GM21423 (cell line): ENCODE data around the gene OSBPL10.
"Not testable (repeated sequence)": the region's sequence is repeated elsewhere in the genome, so short reads cannot be mapped to it uniquely, and the experiment has no call there.

Experiments
- ATAC-seq: cut with Tn5 transposase; IDR thresholded peaks from one replicate; pipeline ENCODE4 v1.9.1; 2021; ENCODE audit warnings: mild to moderate bottlenecking, moderate library complexity; ENCODE audit not compliant: unreplicated experiment

The OSBPL10 gene

DNA sequence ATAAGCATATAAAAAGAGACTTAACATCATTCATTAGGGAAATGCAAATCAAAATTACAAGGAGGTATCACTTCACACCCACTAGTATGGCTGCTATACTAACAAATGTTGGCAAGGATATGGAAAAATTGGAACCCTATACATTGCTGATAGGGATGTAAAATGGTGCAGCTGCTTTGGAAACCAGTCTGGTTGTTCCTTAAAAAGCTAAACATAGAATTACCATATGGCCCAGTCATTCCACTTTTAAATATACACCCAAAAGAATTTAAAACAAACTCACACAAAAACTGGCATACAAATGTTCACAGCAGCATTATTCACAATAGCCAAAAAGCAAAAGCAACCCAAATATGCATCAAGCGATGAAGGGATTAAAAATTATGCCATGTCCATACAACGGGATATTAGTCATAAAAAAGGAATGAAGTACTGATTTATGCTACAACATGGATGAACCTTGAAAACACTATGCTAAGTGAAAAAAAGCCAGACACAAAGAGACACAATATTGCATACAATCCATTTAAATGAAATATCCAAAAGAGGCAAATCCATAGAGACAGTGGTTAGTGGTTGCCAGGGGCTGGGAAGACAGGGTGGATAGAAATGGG is 118.3 kb downstream of the OSBPL10 start:
- no peak for ATAC-seq

- no peak for ATAC-seq
Measured at GRCh38 chr3:31861826-31862225, 119.2 kb downstream of the OSBPL10 start.

GRCh38 chr3:31860642-31861041 is 120.4 kb downstream of the OSBPL10 start:
- not testable (repeated sequence) for ATAC-seq

GRCh38 chr3:31859245-31859644 is 121.8 kb downstream of the OSBPL10 start:
- no peak for ATAC-seq

DNA sequence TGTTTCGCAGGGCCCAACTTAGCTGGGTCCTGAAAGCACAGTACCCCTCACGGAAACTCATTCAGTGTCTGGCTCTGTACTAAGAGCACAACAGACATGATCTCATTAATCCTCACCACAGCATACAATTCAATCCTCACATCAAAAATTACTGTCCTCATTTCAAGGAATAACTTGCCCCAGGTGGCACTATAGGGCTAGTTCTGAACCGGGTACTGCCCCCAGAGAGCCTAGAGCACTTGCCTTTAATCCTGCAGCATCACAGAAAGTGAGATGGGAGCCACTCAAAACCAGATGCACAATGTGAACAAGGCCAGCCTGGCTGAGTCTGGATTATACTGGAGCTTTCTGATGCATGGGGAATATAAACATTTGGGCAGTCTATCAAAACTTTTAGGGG is 122.6 kb downstream of the OSBPL10 start:
- no peak for ATAC-seq

DNA sequence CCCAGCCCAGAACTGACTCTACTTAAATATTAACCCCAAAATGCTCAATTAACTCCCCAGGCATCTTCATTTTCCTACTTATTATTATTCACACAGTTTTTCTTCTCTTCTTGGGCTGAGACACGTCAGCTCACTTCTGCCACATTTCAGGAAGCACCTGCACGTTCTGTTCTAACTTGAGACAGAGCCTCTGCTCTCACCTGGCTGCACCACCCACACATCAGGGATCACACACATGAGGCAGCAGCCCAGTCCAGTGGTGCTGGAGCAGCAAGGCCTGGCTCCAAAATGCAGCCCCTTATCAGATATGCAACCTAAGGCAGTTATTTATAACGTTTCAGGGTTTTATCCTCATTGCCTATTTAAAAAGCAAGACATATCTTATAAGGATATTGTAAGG is 127.5 kb downstream of the OSBPL10 start:
- no peak for ATAC-seq

- ATAC-seq = no peak
Measured at GRCh38 chr3:31851278-31851677, 129.8 kb downstream of the OSBPL10 start.

DNA sequence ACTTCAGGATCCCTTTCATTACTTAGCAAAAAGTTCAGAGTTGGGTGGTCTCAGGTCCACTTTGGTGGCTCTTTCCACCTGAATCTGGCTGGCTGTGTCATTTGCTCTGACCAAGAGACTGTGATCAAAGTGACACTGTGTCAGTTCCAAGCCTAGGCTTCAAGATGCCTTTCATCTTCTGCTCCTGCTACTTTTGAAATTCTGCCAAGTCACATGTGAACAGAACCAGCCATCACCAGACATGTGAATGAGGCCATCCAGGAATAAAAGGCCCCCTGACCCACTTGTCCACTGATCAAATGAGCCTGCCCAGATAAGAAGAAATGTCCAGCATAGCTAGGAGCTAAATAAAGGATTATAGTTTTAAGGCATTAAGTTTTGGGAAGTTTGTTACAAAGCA is 132.2 kb downstream of the OSBPL10 start:
- ATAC-seq = no peak

DNA sequence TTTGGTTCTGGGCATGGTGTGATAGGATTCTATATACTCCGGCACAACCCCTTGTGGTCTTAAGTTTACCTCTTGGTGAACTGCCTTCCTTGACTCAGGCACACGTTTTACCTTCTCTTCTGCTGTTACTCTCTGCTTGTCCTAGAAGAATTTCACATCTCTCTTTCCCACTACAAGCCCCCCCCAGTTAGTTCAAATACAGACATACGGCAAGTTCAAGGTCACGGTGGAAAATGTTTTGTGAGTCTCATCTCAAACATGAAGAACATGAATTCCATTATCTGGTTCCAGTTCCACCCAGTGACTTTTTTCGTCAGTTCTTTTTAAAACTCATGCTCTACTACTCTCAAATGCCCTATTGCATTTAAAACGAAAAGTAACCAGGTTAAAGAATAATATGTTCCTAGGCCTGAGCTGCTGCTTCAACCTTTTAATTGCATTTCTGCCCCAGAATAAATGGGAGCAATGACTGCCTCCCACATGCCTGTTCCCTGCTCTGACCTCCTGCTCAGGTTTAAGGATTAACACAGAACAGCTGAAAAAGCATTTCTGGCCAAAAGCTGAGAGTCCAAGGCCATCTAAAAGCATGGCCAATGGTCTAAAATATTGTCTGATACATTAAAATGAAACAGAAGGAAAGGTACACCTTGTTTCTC is 132.8 kb downstream of the OSBPL10 start:
- no peak for ATAC-seq

- no peak for ATAC-seq
Measured at GRCh38 chr3:31847760-31848159, 133.3 kb downstream of the OSBPL10 start.

- no peak for ATAC-seq
Measured at GRCh38 chr3:31841515-31841914, 139.5 kb downstream of the OSBPL10 start.

DNA sequence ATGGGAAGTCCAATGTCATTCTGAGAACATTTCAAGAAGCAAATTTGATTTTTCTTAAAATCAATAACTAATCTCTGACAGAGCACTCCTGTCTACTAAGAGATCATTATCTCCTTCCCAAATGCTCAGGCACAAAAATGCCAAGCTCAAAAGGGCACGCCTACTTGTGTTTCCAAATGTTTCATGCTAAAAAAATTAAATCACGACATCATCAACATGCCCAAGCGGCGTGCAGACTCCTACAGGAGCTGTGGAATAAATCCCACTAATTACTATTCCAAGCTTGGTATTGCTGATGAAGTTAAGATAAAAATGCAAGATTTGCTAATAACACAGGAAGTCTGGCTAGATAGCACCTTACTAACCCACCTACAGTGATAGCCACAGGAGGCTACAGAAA is 140.8 kb downstream of the OSBPL10 start:
- ATAC-seq = no peak

GRCh38 chr3:31839144-31839917 is 141.7 kb downstream of the OSBPL10 start:
- ATAC-seq = no peak

DNA sequence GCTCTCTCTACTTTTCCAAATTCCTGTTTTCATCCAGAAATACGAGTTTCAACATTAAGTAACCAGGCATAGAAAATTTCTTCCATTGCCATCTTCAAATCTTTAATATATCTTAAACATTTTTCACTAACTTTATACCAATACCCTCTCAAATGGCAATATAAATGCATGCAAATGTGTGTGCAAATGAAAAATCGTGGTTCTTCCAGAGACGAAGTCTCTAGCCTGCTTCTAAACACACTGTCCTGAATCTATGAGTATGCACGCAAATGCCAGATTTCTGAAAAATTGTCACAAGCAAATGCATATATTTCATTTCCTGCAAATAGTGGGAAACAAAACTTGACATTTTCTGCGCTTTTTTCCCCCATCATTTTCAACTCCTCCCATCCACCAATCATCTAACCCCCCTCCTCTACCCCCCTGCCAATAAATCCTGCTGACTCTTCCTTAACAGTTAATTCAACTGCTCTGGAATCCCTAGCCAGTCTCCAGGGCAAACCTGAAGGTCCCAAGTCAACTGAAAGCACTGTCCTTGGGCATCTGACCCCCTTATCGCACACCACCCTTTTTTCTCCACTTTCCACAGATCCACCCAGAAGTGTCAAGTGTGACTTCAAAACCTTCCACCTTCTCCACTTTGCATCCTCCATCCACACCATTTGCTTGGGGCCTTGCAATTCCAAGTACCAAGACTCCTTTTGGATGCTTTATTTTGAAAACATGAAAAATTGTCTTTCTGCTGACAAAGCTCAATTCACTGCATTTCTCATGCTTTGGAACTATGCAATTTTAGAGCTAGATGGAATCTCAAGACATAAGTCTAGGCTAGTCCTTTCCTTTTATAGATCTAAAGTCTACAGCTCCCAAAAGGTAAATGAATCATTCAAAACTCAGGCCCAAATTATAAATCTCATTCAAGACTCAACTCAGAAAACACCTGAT is 144.7 kb downstream of the OSBPL10 start:
- no peak for ATAC-seq

GRCh38 chr3:31833391-31834190 is 147.5 kb downstream of the OSBPL10 start:
- no peak for ATAC-seq

DNA sequence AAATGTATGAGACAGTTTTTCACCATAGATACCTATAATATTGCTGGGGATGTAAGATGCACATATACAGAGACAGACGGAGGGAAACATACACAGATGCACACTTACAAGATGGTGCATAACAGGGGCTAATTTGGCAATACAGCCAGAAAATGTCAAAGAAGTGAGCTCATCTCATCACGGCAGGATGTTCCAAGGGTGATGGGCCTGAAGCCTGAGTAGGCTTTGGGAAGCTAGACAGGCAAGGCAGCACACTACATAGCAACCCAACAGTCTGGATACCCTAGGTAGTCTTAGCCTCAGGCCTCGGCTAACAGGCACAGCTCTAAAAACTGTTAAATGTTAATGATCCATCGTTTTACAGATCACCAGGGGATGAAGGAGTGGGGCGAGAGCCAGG is 148.5 kb downstream of the OSBPL10 start:
- ATAC-seq = no peak

- no peak for ATAC-seq
Measured at GRCh38 chr3:31831591-31831990, 149.5 kb downstream of the OSBPL10 start.

DNA sequence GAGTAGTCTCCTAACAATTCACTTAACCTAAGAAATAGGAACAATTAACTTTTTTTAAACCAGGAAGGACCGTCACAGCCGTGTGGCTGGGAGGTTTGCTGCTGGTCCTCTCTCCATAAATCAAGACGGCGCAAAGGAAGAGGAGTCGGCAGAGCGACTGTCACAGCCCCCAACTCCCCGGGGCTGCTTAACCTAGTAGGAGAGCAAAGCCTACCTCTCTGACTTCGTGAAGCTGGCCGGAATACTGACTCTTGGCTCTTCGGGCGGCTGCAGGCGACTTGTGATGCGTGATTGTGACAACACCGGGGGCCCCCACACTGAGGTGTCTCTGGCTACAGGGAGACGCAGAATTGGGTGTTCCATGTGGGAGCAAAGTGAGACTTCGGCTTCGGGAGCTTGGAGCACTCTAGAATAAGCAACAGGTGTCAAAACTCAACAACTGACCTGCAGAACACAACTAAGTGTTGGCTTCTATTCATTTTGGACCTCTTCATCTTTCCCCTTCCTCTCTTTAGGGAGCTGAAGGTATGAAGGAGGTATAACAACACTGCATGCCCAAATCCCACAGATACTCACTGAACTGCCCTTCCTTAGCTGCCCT is 151.1 kb downstream of the OSBPL10 start:
- ATAC-seq = no peak

DNA sequence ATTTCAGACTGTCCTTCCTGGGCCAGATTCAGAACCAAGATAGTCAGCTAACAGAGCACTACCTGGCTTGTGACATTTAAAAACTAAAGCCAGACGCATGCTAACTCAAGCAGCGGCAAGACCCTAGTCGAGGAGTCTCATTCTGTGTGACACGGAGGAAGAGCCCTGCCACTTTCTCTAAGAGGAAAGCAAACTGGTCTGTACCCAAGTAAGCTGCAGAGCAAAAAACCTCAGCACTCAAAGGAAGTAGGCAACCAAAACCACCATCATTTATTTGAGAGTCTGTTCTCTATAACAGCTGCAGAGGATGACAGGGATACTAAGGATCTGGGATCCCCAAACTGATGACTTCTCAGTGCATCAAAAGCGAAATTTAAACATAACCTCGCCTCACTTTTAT is 152.1 kb downstream of the OSBPL10 start:
- no peak for ATAC-seq

DNA sequence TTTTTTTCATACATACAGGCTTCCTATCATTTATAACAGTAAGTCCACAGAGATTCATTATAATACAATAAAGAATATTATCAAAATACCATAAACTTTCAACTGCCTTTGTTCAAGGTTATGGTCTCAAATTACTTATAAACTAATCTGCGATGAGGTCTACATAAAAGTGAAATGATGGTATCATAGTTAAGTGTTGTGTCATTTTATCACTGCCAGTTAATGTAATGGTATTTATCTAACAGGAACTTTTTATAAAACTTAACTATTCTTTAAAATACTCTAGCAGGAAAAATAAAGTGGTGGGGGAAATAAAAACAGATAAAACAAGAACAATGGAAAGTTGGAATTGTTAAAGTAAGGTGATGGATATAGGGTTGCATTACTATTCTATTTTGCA is 153.1 kb downstream of the OSBPL10 start:
- no peak for ATAC-seq
